Bone marrow (tissue), 2 donors: Measurements from ENCODE around the gene HEXA.

Experiments
- DNase-seq, 2 donors: peaks; one replicate each; lab custom pipeline; 2025; lab: John Stamatoyannopoulos, UW

HEXA gene

DNA sequence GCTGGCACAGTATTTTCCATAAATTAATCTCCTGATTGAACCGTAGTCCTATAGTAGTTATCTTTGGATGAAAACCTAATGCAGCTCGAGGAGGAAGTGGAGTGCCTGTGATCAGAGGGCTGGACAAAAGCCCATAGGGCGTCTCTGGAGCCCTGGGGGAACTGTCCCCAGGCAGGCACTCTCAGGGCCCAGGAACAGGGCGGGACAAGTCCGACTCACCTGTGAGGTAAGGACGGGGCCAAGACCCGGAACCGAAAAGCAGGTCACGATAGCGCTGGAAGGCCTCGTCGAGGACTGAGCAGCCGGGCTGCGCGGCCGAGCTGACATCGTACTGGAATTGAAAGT lies 341 bp downstream of the HEXA start:
- DNase-seq = peak in 1 of 2 donors; percentile 26

GRCh38 chr15:72372361-72372760 lies 3.5 kb downstream of the HEXA start:
- DNase-seq = no peak

- peak in 1 of 2 donors; percentile 50 for DNase-seq
Measured at GRCh38 chr15:72369964-72370363, 5.8 kb downstream of the HEXA start.

GRCh38 chr15:72368899-72369298 lies 6.9 kb downstream of the HEXA start:
- DNase-seq = peak; percentile 6 to 7

GRCh38 chr15:72368325-72368724 lies 7.5 kb downstream of the HEXA start:
- peak in 1 of 2 donors; percentile 25 for DNase-seq

DNA sequence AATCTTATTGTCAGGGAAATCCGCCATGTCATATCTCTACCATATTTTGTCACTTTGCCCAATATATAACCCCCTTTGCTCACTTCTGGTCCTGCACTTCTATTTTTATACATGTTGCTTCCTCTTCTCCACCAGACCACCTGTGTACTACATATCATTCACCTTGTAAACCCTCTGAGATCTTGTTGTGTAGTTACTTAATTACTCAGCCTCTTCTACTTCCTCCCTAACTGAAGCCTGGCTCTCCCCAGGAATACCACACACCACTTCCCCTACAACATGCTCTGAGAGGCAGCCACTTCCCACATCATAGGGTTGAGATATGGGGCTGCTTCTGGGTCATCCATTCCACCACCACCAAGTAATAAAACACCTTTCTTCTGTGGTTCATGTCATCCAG lies 10.0 kb downstream of the HEXA start:
- peak in 1 of 2 donors; percentile 68 for DNase-seq

GRCh38 chr15:72361176-72361575 lies 14.6 kb downstream of the HEXA start:
- no peak for DNase-seq

GRCh38 chr15:72358650-72359171 lies 17.1 kb downstream of the HEXA start:
- DNase-seq = no peak

DNA sequence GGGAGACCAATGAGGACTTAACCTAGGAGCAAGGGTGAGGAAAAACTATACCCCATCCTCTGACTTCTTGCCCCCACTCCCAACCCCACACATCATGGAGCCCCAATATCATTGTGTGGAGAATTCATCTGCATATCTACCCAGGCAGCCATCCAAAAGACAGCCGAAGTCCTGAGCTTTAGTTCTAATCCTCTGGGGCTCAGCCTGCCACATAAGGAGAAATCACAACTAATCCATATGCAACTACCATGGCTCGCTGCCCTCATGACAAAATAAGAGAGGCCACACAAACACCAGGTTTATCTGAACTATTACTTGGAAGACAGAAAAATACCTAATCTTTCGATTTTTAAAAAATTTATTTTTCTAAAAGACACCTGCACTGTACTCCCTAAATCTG lies 17.7 kb downstream of the HEXA start:
- DNase-seq = no peak

- DNase-seq = no peak
Measured at GRCh38 chr15:72354496-72354895, 21.3 kb downstream of the HEXA start.

DNA sequence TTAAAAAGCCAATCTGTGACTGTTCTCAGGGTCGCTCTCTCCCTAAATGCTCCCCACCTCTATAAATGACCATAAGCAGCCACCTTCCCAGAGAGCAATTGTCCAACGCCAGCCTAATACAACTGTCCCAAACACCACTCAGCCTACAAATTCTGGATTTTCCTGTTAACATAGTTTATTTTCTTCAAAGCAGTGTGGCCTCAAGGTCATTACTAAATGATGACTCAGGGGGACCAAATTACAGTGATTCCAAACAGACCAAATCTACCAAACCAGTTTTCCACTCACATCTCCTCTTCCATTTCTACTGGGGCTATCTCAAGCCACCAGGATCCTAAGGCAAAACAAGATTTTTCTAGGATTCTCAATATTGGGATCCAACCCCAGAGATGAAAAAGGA lies 22.5 kb downstream of the HEXA start:
- DNase-seq = no peak

DNA sequence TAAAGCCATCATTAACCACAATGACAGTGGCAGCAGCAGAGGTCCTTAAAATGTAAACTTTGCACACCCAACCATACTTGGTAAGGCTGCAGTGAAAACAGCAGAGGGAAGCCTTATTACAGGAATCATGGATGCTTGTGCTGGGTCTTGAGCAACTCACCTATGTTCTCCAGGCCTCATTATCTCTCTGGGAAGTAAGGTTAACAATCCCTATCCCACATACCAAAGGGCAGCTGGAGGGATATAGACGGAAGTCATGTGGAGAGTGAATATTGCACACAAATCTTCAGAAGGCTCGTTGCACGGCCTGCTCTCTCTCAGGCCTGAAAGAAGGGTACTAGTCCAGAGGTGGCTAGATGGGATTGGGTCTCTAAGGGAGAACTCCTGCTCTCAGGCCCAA lies 30.0 kb downstream of the HEXA start:
- DNase-seq = no peak

GRCh38 chr15:72345280-72345679 lies 30.5 kb downstream of the HEXA start:
- no peak for DNase-seq

DNA sequence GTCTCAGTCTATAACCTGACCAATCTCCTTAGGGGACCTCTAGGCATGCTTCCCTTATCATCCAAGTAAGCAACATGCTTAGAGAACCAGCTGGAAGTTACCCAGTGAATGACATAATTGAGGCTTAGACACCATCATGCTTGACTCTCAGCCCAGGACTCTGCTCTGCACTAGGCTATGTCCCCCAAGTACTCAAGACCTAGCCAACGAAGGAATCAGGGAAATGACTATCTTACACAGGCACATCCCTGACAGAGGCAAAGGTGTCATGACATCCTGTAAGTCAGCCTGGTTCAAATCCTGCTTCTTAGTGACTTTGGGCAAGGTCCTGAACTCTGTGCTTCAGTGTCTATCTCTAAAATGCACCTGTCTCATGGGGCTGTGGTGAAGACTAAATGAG lies 31.2 kb downstream of the HEXA start:
- DNase-seq = no peak

GRCh38 chr15:72342385-72342784 lies 33.4 kb downstream of the HEXA start:
- DNase-seq = peak in 1 of 2 donors; percentile 28

- no peak for DNase-seq
Measured at GRCh38 chr15:72341361-72341760, 34.5 kb downstream of the HEXA start.

DNA sequence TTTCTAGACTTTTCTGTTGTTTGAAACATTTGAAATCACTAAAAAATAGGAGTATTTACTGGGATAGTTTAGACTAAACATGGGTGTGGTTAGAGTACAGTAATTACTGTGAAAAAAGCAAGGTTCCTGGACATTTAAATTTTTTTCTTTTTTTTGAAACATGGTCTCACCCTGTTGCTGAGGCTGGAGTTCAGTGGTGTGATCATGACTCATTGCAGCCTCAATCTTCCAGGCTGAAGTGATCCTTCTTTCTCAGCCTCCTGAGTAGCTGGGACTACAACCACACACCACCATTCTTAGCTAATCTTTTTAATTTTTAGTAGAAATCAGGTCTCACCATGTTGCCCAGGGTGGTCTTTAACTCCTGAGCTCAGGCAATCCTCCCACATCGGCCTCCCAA lies 35.4 kb downstream of the HEXA start:
- no peak for DNase-seq

- peak in 1 of 2 donors; percentile 54 for DNase-seq
Measured at GRCh38 chr15:72339777-72340177, 36.0 kb downstream of the HEXA start.

- DNase-seq = no peak
Measured at GRCh38 chr15:72338617-72339321, 37.0 kb downstream of the HEXA start.

DNA sequence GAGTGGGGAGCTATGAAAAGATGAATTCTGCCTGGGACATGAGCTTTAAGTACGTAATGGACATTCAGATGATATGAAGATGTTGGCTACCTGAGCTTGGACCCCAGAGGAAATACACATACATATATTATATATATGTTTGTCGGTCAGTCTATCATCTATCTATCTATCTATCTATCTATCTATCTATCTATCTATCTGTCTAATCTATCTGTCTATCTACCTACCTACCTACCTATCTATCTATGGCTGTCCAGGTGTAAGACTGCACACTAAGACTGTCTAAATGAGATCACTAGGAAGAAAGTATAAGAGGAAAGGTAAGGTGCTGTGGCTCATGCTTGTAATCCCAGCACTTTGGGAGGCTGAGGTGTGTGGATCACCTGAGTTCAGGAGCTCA lies 37.7 kb downstream of the HEXA start:
- DNase-seq = no peak

DNA sequence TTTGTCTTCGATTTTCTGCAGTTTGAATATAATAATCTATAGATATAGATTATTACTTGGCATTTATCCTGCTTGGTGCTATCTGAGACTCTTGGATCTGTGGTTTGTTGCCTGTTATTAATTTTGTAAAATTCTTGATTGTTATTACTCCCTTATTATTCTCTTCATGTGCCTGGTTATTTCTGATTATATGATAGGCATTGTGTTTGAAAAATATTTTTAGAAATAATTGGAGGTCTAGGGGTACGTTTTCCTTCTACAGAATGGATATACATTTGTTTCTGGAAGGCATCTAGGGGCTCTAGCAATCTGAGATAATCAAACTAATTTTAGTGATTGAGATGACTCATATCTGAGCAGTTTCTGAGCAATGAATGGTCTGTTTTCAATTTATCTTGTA lies 41.0 kb downstream of the HEXA start:
- no peak for DNase-seq

- DNase-seq = no peak
Measured at GRCh38 chr15:72331021-72331420, 44.8 kb downstream of the HEXA start.

DNA sequence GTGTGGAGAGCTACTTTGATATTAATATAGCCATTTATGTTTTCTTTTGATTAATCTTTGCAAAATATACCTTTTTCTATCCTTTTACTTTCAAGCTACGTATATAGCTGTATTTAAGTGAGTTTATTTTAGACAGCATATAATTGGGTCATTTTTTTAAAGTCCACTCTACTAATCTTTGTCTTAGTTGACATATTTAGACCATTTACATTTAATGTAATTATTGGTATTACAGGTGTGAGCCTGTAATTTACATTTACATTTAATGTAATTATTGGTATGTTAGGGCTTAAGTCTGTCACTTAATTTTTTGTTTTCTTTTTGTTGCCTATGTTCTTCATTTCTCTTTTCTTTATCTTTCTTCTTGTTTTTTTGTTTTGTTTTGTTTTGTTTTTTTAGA lies 52.1 kb downstream of the HEXA start:
- no peak for DNase-seq

DNA sequence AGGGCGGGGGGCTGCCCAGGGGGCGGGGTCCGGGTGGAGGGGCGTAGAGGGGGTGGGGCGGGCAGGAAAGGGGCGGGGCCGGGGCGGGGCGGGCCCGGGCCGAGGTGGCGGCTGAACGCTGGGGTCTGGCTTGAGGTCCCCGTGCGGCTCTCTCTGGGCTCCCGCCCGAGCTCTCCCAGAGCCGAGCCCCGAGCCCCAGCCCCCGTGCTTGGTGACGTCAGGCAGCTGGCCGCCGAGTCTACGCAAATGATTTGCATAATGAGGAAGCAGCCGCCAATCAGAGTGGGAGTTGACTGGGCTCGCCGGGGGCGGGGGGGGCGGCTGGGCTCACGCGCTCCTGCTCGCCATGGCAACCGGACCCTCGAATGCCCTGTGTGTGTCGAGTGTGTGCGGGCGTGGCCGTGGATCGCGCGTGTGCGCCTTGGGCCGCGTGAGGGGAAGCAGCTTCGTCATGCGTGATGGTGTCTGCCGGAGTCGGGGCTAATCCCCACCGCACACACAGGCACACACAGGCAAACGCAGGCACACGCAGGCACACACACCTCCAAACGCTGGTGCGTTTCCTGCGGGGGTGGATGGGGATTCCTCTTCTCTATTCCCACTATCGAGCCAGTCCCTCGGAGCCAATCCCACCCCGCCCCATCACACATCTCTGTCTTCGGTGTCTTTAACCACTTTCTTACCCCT lies 55.7 kb downstream of the HEXA start, which contains the start of gene CELF6:
CELF6 (minus strand) TSS at position 173 of the 687 bp plus-strand sequence. CDS start 283 bp downstream, outside the sequence.
- DNase-seq = peak in 1 of 2 donors; percentile 77
